Measurements from ENCODE around the gene BDNF.

GRCh38 chr11:27703481-27703880 is 3.2 kb upstream of the BDNF start:
- TF ChIP-seq CTCF (IDR thresholded peaks at IDR 0.05) = no peak
- no peak for TF ChIP-seq EZH2 (IDR thresholded peaks at IDR 0.05; ENCODE audit: borderline replicate concordance, insufficient read depth, low read depth, low read length, poor library complexity, severe bottlenecking)

Measured in B cell (primary cell).